Hindlimb muscle (tissue), 1 donor: ENCODE results near the gene ZNF672. TPM values are rescaled to one million over a fixed set of nuclear protein-coding genes. Genes with fewer than 3 reads are reported as not detected.

ENCODE experiments used
- DNase-seq: peaks from one replicate; pipeline ENCODE4 v3.0.0-alpha.2; 2013
- polyA plus RNA-seq: library from polyadenylated mRNA; unstranded; fragments of 120-200 nt; gene quantifications from one replicate; pipeline ENCODE4 v1.2.1, GENCODE V29; 2013; ENCODE audit not compliant: insufficient read length

Gene ZNF672
- polyA plus RNA-seq, 1 donor, result 17.2 TPM

- DNase-seq, result no peak
Observed at GRCh38 chr1:248837045-248837780, 811 bp upstream of the ZNF672 start.

DNA sequence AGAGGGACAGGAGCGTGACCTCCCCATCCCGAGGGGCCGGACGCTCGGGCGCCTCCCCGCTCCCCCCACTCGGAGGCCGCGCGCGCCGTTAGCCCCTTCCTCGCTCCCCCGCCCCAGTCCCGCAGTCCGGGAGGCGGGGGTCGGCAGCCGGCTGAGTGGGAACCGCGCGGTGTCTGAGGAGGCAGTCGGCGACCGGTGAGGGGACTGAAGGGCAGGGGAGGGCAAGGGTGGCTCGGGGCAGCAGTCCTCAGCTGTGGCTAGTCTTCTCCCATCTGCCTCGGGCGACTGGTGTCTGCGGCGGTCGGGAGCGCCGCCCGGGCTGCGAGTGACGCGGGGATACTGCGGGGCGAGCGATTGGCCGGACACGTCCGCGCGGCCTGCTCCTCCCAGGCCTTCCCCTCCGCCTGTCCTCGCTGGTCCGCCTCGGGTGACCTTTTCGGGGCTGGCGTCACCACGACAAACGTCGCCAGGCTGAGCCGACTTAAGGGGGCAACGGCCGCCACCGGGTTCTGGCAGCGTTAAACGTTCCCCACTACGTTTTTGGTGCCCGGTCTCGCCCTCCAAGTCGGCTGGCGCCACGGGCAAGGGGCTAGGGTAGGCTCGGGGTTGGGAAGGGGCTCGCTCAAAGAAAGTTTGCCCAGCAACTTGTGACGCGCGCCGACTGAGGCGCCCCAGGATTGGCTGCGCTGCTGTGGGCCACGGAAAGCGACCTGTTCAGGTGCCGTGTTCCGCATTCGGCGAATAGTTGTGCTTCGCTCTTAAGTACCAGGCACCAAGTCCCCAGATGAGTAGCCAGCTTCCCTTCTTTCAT lies 538 bp downstream of the ZNF672 start:
- peak; percentile 92 for DNase-seq

DNA sequence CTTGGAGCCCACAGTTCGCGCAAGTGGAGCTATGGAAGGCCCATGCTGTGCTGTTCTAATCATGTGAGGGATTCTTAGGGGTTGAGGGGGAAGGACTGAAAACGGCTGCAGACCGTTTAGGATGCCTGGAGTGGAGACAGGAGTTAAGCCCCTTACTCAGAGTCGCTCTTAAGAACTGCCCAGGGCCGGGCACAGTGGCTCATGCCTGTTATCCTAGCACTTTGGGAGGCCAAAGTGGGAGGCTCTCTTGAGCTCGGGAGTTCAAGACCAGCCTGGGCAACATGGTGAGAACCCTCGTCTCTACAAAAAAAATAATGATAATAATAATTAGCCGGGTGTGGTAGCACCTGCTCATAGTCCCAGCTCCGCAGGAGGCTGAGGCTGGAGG lies 1.1 kb downstream of the ZNF672 start:
- DNase-seq, result no peak

- no peak for DNase-seq
Observed at GRCh38 chr1:248840946-248841345, 2.9 kb downstream of the ZNF672 start.

DNA sequence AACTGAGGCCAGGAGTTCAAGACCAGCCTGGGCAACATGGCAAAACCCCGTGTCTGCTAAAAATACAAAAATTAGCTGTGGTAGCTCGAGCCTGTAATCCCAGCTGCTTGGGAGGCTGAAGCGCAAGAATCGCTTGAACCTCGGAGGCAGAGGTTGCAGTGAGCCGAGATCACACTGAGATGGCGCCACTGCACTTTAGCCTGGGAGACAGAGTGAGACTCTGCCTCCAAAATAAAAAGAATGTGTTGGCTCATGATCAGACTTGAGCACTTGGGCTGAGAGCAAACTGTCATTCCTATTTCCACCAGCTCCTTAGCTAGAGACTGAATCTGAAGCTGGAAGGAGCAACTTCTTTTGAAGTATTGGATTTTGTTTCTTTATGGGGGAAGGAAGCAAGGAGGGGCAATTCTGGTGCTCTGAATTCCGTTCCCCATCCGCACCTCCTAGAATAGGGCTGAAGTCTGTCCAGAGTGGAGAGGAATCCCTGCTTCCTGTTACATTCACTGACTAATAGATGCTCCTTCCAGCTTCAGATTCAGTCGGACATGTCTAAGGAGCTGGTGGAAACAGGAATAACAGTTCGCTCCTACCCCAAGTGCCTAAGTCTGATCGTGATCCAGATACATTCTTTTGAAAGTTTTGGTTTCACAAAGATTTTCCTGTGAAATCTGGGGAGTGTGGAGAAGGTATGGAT lies 3.8 kb downstream of the ZNF672 start:
- DNase-seq, result peak; percentile 61

- no peak for DNase-seq
Observed at GRCh38 chr1:248842781-248843331, 4.8 kb downstream of the ZNF672 start.

DNA sequence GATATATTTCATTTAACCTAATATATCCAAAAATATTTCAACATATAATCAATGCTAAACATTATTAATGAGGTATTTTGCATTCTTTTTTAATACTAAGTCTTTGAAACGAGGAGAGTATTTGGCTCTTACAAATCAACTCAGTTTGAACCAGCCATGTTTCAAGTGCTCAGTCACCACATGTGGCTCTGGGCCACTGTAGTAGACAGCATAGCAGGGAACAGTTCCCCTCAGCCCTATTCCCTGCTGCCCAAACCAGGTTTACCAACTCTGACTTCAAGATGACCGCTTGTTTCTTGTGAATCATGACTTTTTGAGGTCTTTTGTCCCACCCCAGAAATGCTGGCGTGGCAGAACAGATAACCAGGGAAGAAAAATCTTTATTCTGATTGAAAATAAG lies 5.7 kb downstream of the ZNF672 start:
- DNase-seq, result no peak

DNA sequence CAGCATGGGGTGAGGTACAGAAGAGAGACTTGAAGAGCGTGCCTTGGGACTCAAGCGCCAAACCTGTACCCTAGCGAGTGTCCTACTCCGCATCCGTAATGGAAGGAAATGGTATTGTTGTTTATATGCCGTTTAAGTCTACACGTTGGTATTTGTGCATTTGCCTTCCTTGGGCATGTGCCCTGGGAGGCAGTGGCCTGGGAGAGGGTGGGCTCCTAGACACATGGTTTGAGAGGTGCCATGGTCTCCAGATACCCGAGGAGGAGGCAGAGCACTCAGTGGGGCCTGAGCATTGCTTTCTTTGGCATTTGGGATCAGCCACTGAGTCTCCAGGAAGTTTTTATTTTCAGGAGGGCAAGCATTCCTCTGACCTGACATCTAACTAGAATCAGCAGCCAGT lies 6.5 kb downstream of the ZNF672 start:
- DNase-seq, result no peak

DNA sequence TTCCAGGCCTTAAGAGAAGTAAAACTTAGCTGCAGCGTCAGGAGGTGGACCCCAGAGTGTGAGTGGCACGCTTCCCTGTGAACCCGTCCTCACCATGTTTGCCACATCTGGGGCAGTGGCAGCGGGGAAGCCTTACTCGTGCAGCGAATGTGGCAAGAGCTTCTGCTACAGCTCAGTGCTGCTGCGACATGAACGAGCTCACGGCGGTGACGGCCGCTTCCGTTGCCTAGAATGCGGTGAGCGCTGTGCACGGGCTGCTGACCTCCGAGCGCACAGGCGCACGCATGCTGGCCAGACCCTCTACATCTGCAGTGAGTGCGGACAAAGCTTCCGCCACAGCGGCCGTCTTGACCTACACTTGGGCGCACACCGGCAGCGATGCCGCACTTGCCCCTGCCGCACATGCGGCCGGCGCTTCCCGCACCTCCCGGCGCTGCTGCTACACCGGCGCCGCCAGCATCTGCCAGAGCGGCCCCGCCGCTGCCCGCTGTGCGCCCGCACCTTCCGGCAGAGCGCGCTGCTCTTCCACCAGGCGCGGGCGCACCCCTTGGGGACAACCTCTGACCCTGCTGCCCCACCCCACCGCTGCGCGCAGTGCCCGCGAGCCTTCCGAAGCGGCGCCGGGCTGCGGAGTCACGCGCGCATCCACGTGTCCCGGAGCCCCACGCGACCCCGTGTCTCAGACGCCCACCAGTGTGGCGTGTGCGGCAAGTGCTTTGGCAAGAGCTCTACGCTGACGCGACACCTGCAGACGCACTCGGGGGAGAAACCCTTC lies 9.3 kb downstream of the ZNF672 start:
- no peak for DNase-seq

- DNase-seq, result no peak
Observed at GRCh38 chr1:248847956-248848561, 10.0 kb downstream of the ZNF672 start.

DNA sequence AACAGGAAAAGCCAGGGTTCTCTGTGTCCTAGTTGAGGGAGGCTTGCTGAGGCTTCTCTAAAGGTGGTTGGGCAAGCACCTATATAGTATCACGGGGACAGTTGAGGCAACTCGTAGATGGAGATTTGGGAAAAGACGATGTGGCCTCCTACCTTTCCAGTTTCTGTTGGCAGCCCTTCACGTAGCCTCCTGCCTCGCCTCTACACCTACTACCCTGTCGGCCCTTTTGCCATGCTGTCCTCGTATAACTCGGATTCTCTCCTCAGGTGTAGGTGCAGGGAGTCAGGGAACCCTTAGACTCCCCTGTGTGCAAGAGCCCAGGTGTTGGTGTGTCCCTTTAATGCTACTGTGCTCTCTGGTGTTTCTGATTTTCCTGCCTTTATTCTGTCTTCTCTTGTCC lies 10.6 kb downstream of the ZNF672 start:
- DNase-seq, result no peak

DNA sequence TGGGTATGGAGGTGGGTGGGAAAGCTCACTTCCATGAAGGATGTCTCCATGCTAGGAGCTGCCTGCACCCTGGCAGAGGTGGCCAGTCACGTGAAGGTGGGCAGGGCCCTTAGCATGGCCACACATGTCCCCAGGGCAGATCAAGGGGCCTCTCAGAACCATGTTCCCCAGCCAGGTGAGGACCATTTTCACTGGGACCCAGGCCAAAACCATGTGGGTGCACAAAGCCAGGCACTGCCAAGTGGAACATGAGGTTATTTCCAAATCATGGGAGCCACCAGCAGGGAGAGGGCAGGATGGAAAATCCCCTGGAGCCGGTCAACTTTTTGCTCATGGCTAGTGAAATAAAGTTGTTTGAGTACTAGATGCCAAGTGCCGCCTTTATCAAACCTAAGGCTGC lies 11.1 kb downstream of the ZNF672 start:
- no peak for DNase-seq

DNA sequence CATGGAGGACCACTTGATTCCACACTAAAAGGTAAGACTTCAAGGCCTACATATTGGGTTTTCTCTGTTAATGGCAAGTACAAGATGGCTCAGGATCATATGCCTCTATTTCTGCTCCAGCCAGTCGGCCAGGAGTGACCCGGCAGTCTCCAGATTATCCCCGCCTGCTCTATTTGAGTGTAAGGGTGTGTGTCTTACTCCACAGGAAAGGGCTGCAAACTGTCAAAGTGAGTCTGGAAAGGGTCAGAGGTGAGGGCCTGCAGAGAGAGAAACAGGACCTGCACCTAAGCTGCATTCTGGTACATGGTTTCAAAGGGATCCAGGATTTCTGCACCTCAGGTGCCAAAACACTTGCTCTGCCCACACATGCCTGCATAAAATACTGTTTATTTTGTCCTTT lies 11.6 kb downstream of the ZNF672 start:
- DNase-seq, result no peak

GRCh38 chr1:248850124-248850523 lies 12.1 kb downstream of the ZNF672 start:
- no peak for DNase-seq

- DNase-seq, result no peak
Observed at GRCh38 chr1:248850536-248851251, 12.7 kb downstream of the ZNF672 start.

DNA sequence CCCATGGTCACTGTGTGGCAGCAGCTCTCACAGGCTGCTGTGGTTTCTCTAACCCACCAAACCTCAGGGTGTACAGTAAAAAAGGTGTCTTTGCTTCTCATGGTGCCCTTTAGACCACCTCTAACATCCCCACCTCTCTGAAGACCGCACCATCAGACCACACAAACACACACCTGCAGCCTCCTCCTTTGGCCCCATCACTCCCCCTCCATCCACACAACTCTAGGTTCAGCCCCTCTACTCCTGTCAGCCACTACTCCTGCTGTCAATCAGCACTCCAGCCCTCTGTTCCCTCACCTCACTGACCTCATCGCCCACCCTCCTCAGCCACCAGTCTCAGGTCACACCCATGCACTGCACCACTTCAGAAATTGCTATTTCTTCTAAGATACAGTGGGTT lies 13.4 kb downstream of the ZNF672 start:
- DNase-seq, result no peak

- DNase-seq, result peak; percentile 32
Observed at GRCh38 chr1:248852481-248853405, 14.7 kb downstream of the ZNF672 start.

DNA sequence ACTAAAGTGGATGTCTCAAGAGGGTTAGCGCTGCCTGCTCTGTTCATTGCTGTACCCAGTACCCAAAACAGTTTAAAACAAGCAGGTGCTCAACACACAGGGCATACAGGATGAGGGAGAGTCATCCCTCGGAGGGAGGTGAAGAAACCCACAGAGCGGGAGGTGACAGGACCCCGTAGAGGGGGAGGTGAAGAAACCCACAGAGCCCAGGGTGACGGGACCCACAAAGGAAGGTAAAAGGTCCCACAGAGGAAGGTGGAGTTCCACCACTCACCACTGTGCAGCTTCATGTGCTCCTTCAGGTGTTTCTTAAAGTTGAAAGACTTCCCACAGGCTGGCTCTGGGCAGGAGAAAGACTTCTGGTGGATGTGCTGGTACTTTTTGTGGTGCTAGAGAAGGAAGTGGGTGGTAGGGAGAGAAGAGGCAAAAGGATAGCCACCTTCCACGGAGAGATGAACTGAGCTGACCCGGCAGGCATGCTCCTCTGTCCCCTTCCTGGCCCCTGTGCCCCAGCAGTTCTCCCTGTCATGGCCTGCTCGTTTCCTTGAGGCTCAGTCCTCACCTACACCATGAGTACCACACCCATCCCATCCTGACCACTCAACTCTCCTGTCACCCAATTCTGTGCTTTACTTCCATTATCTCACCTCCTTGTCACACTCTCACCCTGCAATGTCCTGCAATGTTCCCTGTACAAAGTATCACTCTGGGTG lies 15.8 kb downstream of the ZNF672 start:
- DNase-seq, result no peak

DNA sequence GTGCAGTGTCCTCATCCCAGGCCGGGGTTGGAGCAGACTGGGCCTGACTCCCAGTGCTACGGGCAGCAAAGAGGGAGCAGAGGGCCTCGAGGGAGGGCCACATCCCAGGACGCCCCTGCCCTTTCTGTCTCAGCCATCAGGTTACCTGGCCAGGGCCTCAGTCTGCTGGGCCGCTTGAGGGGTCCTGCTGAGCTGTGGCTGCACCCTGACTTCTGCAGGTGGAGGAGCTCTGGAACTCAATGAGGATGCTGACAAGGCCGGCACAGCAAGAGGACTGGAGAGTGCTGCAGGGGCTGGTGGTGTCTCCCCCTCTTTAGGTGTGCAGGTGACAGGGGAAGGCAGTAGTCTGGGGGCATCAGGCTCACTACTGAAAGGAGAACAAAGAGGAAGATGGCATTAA lies 17.6 kb downstream of the ZNF672 start:
- DNase-seq, result no peak
